Measurements from ENCODE around the gene GLRA3.

GRCh38 chr4:174640146-174640545 lies 188.9 kb downstream of the GLRA3 start:
- TF ChIP-seq CTCF (optimal IDR thresholded peaks at IDR 0.05 in 1 of 3, IDR thresholded peaks at IDR 0.05 in 1 of 3, conservative IDR thresholded peaks at IDR 0.05 in 1 of 3; ENCODE audit: extremely low read depth in 1 of 3, insufficient read depth in 2 of 3, low read length in 3 of 3) (no peak), EZH2 (IDR thresholded peaks at IDR 0.05; ENCODE audit: low read length) (no peak)
